NCI-H510A (cell line): ENCODE results near the gene CREB3L1.

Experiments used
- DNase-seq: peaks from one replicate; lab custom pipeline; 2025; lab: John Stamatoyannopoulos, UW

The CREB3L1 gene

DNA sequence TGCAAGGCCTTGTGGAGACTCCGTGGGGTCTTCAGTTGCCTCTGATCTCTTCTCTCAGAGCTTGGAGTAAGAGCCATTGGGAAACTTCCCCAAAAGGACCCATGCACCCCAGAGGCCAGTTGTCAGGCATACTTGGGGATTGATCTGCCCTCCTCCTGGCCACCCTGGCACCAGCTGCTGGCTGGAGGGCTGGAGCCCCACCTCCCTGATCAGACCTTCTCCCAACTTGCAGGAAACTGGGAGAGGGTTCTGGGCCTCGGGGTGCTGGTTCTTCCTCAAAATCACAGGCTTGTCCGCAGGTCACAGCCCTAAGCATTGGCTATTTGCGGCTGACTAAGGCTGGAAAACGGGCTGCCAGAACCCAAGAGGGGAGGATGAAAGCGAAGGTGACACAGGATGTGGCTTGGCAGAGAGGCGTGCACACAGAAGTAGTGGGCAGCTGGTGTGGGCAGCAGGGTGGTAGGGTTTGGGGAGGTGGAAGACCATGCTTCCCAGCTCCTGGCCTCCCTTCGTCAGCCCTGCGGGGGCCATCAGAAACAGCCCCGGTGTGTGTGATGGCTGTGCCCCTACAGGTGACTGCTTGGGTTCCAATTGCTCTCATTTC lies 68.5 kb downstream of the CREB3L1 start:
- DNase-seq, result no peak

GRCh38 chr11:46346886-46347636 lies 69.6 kb downstream of the CREB3L1 start, which contains the start of gene DGKZ:
DGKZ (plus strand) TSS chr11:46347463; CDS start chr11:46347660, 197 bp downstream.
- DNase-seq, result no peak

GRCh38 chr11:46347637-46348311 lies 70.3 kb downstream of the CREB3L1 start:
- DNase-seq, result no peak

DNA sequence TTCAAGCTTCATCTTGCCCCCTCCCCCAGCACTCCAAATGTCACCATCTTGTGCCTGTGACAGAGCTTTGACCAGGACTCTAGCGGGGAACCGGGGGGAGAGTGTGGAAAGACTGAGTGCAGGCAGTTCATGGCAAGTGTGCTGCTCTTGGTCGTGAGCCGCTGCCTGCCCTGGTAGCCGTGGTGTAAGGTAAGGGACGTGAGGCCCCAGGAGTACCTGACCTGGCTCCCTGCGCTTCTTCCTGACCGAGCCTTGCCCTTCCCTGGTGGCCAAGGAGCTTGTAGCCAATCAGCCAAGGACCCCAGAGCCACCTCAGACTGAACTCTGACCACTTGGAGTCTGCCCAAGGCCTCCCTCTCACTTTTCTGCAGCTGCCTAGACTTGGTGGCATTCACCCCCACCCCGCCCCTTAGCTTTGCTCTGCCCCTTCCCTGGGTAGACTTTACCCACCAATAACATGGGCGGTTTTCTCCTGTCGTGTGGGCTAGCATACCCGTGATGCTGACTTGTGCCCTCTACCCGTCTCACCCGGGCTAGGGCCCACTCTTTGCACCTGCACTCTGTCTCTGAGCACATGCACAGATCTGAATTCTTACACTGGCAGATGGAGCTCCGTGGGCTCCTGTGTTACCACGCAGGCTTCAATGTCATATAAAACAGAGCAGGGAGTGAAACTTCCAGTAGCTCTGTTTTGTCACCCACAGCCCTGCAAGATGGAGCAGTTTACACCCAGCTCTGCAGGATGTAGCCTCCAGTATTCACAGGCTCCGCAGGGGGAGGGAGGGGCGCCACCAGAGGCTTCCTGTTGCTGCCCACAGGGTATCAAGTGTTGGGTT lies 71.3 kb downstream of the CREB3L1 start:
- no peak for DNase-seq

DNA sequence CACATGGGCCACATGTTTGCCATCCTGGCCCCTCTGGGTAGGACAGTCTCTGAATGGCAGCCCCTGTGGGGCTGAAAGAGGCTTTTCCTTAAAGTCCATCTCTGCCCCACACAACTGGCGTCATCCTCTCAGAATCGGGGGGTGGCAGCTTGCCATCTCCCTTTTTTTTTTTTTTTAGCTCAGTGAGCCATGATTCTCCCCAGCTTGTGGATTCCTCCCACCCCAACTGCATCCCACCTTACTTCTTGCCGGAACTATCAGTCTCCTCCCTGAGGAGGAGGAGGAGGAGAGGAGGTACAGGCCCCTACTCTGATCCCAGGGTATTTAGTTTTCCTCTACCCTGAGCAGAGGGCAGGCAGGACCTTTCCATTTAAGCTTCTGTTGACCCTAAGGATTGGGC lies 73.2 kb downstream of the CREB3L1 start:
- DNase-seq, result no peak

DNA sequence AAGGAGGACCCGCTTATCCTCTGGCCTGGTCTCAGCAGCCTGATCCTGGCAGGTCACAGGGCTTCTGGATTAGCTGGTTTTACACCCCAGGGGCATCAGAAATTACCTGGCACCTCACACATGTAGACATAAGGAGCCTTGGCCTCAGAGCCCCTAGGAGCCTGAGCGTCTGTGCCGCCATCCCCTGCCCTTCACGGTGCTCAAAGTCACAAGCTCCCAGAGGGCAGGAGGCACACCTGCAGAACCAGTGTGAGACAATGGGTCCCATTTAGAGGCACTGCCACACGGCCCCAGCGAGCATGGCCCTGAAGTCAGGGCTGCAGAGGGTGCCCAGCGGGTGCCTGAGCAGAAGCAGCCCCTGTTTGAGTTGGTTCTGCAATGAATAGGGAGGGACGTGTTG lies 73.7 kb downstream of the CREB3L1 start:
- no peak for DNase-seq

DNA sequence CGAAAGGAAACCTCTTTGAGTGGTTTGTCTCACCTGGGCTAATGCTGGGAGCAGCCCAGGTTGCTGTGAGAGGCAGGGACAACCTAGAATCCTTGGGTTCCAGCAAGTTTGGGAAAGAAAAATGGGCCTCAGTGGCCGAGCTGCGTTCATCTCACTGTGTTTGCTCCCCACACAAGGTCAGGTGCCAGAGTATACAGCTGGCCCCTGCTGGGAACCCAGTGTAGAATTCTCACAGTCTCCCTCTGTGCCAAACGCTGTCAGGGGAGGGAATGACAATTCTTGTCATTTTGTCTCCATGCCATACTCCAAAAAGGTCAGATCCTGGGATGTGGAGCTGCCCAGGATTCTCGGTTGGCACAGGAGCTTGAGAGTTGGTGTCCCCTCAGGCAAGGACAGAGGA lies 74.1 kb downstream of the CREB3L1 start:
- no peak for DNase-seq

- DNase-seq, result no peak
Measured at GRCh38 chr11:46352063-46352841, 74.8 kb downstream of the CREB3L1 start.

GRCh38 chr11:46353698-46354097 lies 76.2 kb downstream of the CREB3L1 start:
- DNase-seq, result no peak

GRCh38 chr11:46356924-46357482 lies 79.5 kb downstream of the CREB3L1 start:
- no peak for DNase-seq

- no peak for DNase-seq
Measured at GRCh38 chr11:46357483-46357936, 80.0 kb downstream of the CREB3L1 start.

DNA sequence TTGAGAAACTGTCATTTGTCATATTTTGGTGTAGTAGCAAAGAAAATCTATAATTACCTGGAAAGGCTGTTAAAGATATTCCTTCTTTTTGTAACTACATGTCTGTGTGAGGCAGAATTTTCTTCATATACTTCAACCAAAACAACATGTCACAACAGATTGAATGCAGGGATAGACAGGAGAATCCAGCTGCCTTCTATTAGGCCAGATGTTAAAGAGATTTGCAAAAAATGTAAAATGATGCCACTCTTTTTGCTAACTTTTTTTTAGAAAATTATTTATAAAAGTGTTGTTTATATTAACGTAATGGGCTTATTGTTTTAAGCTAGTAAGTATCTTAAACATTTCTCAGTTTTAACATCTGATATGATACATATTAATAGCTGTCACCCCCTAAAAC lies 82.5 kb downstream of the CREB3L1 start:
- no peak for DNase-seq

DNA sequence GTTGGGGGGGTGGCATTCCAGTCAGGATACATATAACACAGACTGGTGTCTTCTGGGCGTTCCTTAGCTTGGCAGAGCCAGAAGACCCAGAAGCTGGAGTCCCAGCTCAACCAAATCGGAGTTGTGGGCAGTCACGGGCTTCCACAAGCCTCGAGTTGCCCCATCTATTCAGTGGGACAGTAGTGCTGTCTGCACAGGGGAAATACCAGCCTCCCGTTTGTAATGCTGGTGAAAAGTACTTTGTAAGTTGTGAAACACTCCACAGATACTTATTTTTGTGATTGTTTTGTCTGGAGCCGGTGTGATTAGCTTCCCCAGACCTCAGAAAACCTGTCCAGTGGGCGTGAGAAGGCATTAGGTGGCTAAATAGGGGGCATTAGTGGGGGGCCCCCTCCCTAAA lies 83.4 kb downstream of the CREB3L1 start:
- no peak for DNase-seq

DNA sequence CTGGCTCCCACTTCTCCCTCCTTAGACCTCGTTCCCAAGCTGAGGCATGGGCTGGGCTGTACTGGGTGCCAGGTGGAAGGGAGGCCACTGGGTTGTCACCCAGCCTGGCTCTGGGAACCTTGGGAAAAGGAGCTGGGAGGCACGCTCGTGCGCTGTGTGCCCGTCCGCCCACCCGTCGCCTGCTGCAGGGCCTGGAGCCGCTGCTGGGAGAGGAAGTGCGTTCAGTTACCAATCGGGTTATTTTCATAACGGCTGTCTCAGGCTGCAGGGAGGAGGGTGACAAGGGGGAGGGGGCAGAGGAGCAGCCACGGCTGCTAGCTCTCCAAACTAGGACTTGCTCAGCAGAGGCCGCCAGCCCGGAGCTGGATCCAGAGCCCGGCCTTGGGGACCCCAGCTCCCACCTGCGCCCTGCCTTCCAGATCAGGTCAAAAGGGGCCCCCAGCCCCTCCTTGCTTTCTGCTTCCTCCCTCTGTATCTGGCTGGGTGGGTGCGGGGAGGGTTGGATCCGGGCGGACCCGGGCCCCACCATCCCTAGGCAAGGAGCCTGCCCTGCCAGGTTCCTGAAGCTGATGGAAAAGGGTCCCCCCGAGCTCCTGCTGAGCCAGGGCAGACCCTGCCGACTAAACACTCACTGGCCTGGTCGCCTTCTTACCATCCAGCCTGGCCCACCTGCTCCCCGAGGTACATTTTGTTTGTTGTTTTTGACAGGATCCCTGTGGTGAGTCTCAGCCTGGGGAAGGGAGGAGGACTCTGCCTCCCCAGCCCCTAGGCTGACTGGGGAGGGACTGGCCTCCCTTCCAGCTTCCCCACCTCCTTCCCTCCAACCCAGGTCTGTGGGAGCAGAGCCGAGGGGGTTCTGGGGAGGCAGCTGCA lies 84.1 kb downstream of the CREB3L1 start:
- DNase-seq, result no peak

- DNase-seq, result no peak
Measured at GRCh38 chr11:46362156-46363030, 84.9 kb downstream of the CREB3L1 start.

- no peak for DNase-seq
Measured at GRCh38 chr11:46363031-46363407, 85.6 kb downstream of the CREB3L1 start.

DNA sequence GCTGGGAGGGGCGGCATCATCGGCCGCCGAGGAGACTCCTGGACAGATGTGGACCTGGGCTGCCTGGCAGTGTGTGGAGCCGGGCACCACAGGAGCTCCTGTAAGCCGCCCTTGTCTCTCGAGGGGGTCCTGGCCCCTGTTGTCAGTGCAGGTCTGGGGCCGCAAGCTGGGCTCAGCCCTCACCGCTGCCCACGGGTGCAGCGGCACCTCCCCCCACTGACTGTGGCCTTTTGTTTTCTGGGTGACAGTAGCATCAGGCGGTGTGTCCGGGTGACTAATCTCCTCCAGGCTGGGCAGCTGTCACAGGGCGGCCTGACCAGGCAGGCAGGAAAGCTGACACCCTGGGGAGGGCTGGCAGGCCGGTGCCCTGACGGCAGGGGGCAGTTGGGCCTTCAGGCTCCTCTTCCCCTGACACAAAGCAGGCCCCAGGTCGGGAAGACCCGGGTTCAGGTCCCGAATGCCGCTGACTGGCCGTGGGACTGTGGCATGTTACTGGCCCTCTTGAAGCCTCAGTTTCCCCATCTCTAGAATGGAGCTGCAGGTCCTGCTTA lies 86.1 kb downstream of the CREB3L1 start:
- DNase-seq, result no peak

DNA sequence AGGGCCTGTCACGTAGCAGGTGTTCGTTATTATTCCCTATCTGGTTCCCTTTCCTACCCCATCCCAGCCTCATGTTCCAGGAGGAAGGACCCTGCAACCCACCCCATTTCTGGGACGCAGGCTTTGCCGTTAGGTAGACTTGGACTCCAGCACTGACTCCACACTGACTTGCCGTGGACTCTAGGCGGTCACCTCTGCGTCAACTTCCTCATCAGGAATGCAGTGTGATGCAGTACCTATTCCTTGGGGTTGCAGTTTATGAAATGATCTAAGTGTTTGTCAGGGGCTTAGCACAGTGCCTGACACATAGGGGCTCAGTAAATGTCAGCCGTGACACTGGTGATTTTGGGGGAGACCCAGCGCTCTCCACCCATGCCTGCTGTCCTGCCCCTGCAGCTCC lies 86.6 kb downstream of the CREB3L1 start:
- DNase-seq, result no peak

GRCh38 chr11:46364791-46365190 lies 87.3 kb downstream of the CREB3L1 start:
- DNase-seq, result no peak
